NCI-H1105 treated with DMSO at 0.1 percent for 48 hours (cell line): Measurements from ENCODE around the gene HYAL4.
"Not testable (repeated sequence)": the region's sequence is repeated elsewhere in the genome, so short reads cannot be mapped to it uniquely, and the experiment has no call there.

Source experiments
- DNase-seq: peaks from one replicate; lab custom pipeline; 2025; lab: John Stamatoyannopoulos, UW

Gene HYAL4, protein sequence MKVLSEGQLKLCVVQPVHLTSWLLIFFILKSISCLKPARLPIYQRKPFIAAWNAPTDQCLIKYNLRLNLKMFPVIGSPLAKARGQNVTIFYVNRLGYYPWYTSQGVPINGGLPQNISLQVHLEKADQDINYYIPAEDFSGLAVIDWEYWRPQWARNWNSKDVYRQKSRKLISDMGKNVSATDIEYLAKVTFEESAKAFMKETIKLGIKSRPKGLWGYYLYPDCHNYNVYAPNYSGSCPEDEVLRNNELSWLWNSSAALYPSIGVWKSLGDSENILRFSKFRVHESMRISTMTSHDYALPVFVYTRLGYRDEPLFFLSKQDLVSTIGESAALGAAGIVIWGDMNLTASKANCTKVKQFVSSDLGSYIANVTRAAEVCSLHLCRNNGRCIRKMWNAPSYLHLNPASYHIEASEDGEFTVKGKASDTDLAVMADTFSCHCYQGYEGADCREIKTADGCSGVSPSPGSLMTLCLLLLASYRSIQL

DNA sequence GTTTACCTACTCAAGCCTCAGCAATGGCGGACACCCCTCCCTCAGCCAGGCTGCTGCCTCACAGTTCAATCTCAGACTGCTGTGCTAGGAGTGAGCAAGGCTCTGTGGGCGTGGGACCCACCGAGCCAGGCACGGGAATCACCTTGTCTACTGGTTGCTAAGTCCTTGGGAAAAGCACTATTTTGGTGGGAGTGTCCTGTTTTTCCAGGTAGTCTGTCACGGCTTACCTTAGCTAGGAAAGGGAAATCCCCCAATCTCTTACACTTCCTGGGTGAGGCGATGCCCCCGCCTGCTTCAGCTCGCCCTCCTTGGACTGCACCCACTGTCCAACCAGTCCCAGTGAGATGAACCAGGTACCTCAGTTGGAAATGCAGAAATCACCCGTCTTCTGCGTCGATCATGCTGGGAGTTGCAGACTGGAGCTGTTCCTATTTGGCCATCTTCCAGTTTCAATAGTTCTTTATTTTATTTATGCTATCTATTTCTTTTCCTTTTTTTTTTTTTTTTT lies at the start of gene HYAL4:
TSS of gene HYAL4 (plus strand) at position 458 of the 508 bp plus-strand sequence. CDS start 23,105 bp downstream, outside the sequence.
- DNase-seq, result no peak

DNA sequence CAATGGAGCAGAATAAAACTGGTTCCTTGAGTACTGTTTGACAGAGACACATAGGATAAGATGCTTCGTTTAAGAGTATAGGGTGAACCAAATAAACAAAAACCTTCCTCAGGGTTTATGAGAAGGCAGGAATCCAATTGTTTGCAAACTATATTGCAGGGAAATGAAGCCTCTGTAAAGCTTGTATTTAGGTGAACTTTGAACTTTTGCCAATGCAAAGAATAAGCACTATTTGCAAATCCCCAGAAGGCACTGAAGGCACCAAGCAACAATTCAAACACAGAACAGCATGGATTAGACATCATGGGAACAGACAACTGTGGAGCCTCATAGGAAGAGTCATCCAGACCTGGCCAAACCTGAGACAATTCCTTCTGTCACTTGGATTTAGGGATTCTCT lies 49.1 kb upstream of the HYAL4 start:
- DNase-seq, result no peak

DNA sequence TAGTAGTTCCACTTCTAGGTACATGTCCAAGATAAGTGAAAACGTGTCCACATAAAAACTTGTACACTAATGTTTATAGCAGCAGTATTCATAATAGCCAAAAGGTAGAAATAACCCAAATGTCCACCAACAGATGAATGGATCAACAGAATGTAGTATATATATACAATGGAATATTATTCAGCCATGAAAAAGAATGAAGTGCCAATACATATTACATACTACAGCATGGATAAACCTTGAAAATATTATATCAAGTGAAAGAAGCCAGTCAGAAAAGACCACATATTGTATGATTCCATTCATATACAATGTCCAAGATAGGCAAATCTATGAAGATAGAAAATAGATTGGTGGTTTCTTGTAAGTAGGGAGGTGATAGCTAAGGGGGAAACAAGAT lies 48.4 kb upstream of the HYAL4 start:
- DNase-seq, result no peak

- DNase-seq, result peak; percentile 70
Measured at GRCh38 chr7:123797673-123798531, 47.1 kb upstream of the HYAL4 start.

- no peak for DNase-seq
Measured at GRCh38 chr7:123798532-123799188, 46.3 kb upstream of the HYAL4 start.

GRCh38 chr7:123802249-123802648 lies 42.7 kb upstream of the HYAL4 start:
- no peak for DNase-seq

- no peak for DNase-seq
Measured at GRCh38 chr7:123805287-123805686, 39.7 kb upstream of the HYAL4 start.

DNA sequence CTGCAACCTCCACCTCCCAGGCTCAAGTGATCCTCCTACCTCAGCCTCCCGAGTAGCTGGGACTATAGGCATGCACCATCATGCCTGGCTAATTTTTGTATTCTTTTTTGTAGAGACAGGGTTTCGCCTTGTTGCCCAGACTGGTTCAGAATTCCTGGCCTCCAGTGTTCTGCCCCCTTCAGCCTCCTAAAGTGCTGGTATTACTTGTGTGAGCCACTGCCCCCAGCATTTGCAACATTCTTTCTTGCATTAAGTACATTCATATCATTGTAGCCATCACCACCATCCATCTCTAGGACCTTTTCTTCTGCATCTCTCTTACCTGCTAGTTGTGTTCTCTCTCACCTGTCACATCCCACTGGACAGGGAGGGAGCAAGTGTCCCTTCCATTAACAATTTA lies 35.5 kb upstream of the HYAL4 start:
- DNase-seq, result no peak

- DNase-seq, result no peak
Measured at GRCh38 chr7:123811056-123811455, 33.9 kb upstream of the HYAL4 start.

DNA sequence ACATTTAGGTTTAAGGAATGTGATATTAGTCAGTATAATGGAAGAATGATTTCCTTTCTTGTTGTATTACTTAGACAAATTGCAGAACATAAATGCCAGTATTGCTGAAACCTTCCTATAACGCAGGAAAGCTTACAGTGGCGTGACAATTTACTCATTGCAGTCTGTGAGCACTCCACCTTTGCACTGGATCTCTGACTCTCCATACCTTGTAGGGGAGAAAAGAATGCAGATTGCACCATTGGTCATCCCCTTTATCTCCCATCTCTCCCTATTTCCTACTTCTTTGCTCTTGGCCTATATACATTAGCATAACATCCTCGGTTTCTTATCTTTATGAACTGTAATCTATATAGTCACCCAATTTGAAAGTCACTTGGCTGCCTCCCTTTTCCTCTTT lies 28.1 kb upstream of the HYAL4 start:
- DNase-seq, result no peak

DNA sequence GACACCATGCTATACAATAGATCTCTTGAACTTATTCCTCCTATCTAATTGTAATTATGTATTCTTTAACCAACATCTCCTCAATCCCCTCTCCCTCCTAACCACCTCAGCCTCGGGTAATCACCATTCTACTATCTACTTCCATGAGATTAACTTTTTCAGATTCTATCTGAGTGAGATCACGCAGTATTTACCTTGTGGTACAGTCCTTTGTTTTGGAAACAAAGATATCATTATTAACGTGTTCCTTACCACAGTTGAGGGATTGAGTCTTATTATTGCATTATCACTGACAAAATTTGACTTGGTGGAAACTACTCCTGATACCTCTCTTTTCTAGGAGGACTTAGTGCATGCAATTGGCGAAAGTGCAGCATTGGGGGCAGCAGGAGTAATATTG lies 26.0 kb upstream of the HYAL4 start:
- no peak for DNase-seq

DNA sequence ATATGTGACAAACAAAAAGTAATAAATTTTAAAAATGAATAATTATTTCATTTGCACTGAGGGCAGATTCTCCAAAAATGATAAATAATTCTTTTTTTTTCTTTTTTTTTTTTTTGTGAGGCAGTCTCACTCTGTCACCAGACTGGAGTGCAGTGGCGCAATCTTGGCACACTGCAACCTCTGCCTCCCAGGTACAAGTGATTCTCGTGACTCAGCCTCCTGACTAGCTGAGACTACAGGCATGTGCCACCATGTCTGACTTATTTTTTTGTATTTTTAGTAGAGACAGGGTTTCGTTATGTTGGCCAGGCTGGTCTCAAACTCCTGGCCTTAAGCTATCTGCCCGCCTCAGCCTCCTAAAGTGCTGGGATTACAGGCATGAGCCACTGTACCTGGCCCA lies 25.2 kb upstream of the HYAL4 start:
- DNase-seq, result not testable (repeated sequence)

- no peak for DNase-seq
Measured at GRCh38 chr7:123820864-123821263, 24.1 kb upstream of the HYAL4 start.

DNA sequence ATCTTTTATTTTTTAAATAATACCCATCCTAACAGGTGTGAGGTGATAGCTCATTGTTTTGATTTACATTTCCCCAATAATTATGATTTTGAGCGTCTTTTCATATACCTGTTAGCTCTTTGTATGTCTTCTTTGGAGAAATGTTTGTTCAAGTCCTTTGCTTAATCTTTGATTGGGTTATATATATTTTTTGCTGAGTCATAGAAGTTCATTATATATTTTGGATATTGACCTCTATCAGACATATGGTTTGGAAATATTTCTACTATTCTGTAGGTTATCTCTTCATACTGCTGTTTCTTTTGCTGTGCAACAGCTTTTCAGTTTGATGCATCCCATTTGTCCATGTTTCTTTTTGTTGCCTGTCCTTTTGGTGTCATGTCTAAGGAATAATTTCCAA lies 23.6 kb upstream of the HYAL4 start:
- no peak for DNase-seq

GRCh38 chr7:123823898-123824753 lies 20.8 kb upstream of the HYAL4 start:
- no peak for DNase-seq

GRCh38 chr7:123824754-123825067 lies 20.3 kb upstream of the HYAL4 start:
- DNase-seq, result peak; percentile 9

GRCh38 chr7:123828805-123829204 lies 16.2 kb upstream of the HYAL4 start:
- no peak for DNase-seq

- DNase-seq, result no peak
Measured at GRCh38 chr7:123836656-123837055, 8.3 kb upstream of the HYAL4 start.

- DNase-seq, result not testable (repeated sequence)
Measured at GRCh38 chr7:123839106-123839505, 5.9 kb upstream of the HYAL4 start.

DNA sequence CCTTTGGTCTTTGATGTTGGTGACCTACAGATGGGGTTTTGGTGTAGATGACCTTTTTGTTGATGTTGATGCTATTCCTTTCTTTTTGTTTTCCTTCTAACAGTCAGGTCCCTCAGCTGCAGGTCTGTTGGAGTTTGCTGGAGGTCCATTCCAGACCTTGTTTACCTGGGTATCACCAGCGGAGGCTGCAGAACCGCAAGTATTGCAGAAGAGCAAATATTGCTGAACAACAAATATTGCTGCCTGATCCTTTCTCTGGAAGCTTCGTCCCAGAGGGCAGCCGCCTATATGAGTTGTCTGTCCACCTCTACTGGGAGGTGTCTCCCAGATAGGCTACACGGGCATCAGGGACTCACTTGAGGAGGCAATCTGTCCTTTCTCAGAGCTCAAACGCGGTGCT lies 827 bp upstream of the HYAL4 start:
- not testable (repeated sequence) for DNase-seq

DNA sequence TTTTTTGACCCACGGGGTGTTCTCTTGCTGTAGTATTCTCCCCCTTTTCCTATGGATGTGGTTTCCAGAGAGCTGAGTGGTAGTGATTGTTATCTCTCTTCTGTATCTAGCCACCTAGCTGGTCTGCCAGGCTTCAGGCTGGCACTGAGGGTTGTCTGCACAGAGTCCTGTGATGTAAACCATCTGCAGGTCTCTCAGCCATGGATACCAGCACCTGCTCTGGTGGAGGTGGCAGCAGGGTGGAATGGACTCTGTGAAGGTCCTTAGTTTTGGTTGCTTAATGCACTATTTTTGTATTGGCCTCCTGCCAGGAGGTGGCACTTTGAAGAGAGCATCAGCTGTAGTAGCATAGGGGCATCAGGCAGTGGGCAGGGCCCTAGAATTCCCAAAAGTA lies 851 bp downstream of the HYAL4 start:
- DNase-seq, result no peak
